GM21737 (cell line): ENCODE data around the gene PNMA8A.
"Not testable (repeated sequence)": the region's sequence is repeated elsewhere in the genome, so short reads cannot be mapped to it uniquely, and the experiment has no call there.

ENCODE experiments used
- ATAC-seq: cut with Tn5 transposase; IDR thresholded peaks from one replicate; pipeline ENCODE4 v1.9.1; 2021; ENCODE audit warnings: mild to moderate bottlenecking, moderate library complexity; ENCODE audit not compliant: unreplicated experiment

Gene PNMA8A

GRCh38 chr19:46470376-46470775 is 987 bp downstream of the PNMA8A start:
- no peak for ATAC-seq

GRCh38 chr19:46469541-46470185 is 1.7 kb downstream of the PNMA8A start:
- ATAC-seq = no peak

GRCh38 chr19:46466536-46467196 is 4.7 kb downstream of the PNMA8A start:
- ATAC-seq = no peak

GRCh38 chr19:46463516-46463915 is 7.8 kb downstream of the PNMA8A start:
- ATAC-seq = no peak

GRCh38 chr19:46461537-46461936 is 9.8 kb downstream of the PNMA8A start:
- no peak for ATAC-seq

DNA sequence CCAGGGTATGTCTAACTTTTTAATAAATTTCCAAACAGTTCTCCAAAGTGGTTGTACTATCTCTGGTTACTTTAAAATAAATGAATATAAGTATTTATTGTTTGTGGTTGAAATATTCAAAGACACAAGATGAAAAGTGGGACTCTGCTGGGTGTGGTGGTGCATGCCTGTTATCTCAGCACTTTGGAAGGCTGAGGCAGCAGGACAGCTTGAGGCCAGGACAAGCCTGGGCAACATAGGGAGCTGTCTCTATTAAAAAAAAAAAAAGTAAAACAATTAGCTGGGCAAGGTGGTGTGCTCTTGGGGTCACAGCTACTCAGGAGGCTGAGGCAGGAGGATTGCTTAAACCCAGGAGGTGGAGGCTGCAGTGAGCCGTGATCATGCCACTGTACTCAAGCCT is 10.4 kb downstream of the PNMA8A start:
- ATAC-seq = no peak

GRCh38 chr19:46460055-46460454 is 11.3 kb downstream of the PNMA8A start:
- no peak for ATAC-seq

DNA sequence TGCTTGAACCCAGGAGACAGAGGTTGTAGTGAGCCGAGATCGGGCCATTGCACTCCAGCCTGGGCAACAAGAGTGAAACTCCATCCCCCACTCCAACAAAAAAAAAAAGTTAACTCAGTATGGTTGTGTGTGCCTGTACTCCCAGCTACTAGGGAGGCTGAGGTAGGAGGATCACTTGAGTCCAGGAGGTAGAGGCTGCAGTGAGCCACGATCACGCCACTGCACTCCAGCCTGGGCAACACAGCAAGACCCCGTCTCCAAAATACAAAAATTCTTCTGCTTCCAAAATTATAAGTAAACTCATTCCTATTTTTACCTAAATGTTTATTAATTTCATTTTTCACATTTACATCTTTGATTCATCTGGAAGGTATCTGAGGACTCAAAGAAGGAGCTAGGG is 14.4 kb downstream of the PNMA8A start:
- no peak for ATAC-seq

DNA sequence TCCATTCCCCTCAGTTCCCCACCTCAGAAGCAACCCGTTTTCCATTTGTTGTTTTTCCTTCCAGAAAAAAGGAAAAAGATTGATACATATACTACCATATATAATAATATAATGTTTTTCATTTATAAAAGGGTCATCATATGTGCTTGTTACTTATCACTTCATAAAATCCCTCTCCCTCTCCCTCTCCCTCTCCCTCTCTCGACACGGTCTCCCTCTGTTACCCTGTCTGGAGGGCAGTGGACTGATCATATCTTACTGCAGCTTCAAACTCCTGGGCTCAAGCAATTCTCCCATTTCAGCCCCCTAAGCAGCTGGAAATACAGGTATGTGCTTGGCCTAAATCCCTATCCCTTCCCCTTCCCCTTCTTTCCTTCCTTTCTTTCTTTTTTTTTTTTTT is 17.1 kb downstream of the PNMA8A start:
- ATAC-seq = no peak

GRCh38 chr19:46453661-46454060 is 17.7 kb downstream of the PNMA8A start:
- no peak for ATAC-seq

GRCh38 chr19:46452186-46452585 is 19.2 kb downstream of the PNMA8A start:
- no peak for ATAC-seq

DNA sequence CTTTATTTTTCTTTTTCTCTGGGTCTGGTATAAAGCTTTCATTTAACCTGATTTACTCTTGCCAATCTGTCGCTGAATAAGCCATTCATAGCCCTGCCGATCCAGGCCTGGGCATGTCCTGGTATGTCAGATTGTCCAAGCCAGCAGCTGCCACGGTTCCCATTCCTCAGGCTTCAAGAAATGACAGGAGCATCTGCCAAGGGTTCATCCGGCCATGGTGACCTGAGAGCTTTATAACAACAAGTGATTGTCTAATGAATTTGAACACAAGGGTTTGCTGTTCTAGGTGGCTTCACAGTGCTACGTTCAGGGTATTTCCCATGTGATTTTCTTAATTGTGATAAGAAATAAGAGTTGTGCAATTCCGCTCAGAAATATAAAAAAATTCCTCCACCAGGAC is 20.0 kb downstream of the PNMA8A start:
- no peak for ATAC-seq

DNA sequence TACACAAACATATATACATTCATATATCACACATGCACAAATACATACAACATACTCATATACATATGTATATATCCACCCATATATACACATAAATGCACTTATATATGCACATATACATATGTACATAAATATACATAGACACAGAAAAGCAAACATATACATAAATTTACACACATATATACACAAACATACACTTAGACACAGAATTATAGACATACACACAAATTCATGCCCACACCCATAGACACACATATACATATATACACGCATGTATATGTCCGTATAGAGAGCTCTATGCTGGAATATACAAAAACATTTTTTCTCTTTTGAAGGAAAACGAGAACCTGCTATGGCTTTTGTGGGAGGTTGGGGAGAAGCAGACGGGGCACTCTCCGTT is 20.6 kb downstream of the PNMA8A start:
- ATAC-seq = no peak

DNA sequence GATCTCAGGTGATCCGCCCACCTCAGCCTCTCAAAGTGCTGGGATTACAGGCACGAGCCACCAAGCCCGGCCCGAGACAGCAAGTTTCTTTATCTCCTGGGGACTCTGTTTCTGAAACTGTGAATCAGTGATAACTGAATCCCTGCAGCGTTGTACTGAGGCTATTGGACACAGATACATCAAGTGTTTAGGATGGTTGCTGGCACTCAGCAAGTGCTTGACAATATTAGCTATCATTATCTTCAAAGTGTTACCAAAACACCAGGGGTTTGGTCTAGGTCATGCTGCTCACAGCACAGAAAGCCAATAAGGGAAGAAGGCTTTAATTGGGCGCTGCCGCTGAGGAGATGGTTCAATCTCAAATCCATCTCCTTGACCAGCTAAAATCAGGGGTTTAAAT is 22.1 kb downstream of the PNMA8A start:
- no peak for ATAC-seq

DNA sequence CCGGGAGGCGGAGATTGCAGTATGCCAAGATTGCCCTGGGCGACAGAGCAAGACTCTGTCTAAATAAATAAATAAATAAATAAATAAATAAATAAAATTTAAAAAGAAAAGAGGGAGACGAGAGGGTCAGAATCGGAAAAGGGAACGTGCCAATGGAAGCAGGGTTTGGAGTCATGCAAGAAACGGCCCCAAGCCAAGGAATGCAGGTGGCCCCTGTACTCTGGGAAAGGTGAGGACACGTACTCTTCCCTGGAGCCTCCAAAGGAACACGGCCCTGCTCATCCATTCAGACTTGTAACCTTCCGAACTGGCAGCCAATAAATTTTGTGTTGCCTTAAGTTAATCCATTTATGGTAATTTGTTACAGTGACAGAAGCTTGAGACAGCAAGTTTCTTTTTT is 22.8 kb downstream of the PNMA8A start:
- ATAC-seq = no peak

DNA sequence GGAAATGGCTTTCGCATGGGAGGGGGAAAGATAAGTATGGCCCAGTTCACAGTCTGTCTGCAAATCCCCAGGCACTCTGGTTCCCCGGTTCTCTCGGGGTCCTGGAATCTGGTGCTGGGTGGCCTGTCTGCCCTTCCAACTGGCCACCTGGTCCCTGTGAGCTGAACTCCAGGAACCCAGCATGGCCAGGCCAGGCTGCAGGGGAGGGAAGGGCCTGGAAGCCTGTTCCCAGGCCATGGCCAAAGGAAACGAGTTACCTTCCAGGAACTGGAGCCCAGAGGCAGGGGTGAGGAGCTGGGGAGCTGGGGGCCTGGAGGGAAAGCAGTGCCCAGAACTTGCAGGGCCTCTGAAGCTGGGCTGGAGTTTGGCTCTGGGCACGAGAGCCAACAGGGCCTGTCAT is 23.5 kb downstream of the PNMA8A start:
- ATAC-seq = no peak

DNA sequence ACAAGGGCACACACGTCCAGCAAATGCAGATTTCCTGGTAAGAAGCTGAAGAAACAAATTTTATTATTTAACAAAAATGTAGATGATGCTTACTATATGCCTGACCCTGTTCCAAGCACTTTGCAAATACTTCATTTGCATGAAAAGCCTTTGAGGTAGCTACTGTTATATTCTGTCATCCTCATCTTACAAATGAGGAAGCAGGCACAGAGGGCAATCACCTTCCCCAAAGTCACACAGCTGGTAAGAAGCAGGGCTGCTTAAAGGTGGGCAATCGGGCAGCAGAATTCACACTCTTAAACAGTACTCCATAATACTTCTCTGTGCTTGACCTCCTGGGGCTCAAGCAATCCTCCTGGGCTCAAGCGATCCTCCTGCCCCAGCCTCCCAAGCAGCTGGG is 24.4 kb downstream of the PNMA8A start:
- no peak for ATAC-seq

GRCh38 chr19:46446021-46446420 is 25.3 kb downstream of the PNMA8A start:
- no peak for ATAC-seq

DNA sequence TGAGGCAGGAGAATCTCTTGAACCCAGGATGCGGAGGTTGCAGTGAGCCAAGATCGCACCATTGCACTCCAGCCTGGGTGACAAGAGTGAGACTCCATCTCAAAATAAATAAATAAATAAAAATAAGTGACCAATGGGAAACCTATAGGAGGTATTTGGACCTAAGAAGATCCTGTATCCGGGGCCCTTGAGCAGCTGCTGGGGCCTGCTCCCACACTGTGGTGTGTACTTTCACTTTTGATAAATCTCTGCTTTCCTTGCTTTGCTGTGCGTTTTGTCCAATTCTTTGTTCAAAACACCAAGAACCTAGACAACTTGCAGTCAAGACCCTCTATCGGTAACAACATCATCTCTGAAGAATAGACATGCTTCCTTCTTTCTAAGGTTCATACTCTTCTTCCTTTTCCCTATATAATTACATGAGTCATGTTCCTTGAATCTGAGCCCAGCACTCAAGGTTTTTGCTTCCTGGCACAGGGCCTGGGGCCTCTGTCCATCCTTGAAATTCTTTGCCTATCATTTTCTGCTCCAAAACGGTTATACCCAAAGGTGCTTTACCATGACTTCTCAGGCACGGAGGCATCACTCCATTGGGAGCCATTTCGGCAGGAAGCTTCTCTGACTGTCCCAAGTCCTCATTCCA is 28.4 kb downstream of the PNMA8A start:
- no peak for ATAC-seq

DNA sequence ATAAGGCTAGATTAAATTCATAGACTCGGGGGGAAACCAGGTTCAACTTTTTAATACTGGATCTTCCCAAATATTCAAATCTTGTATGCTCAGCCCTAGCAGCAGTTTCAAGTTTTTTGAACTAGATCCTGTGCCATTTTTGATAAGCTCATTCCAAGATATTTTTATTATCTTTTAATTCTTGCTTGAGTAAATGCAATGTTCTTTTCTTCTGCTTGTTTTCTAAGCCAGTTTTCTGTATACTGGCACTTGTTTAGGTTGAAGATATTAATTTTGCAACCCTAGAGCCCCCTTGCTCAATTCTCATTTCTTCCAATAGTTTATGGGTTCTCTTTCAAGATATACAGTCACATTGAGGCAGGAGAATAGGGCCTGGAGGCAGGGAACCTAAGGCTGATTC is 29.5 kb downstream of the PNMA8A start:
- no peak for ATAC-seq

GRCh38 chr19:46435689-46436088 is 35.7 kb downstream of the PNMA8A start:
- not testable (repeated sequence) for ATAC-seq

- no peak for ATAC-seq
Observed at GRCh38 chr19:46435009-46435408, 36.4 kb downstream of the PNMA8A start.
